Natural killer cell (primary cell): Measurements from ENCODE around the gene ASIC1. TPM values are rescaled to one million over a fixed set of nuclear protein-coding genes. Genes with fewer than 3 reads are reported as not detected.

Experiments
- ATAC-seq, 3 donors: fragments of 150-1000 bp in 2 of 3; fragments of 200-7000 bp in 1 of 3; cut with Tn5 transposase; 1 replicate in 1 of 3; 2 replicates in 2 of 3; pipeline ENCODE4 v1.10.0; 2021; ENCODE audit warnings: mild to moderate bottlenecking in 2 of 3, moderate library complexity in 2 of 3
- DNase-seq, 2 donors: peaks; one replicate each; pipeline versions ENCODE4 v3.0.0 to v3.0.0-alpha.2; 2013 to 2021; ENCODE audit warnings: mixed read lengths in 1 of 2
- H3K27ac ChIP-seq: one replicate; pipeline ENCODE4 v1.5.1; 2013; ENCODE audit warnings: mild to moderate bottlenecking, low read length
- H3K27me3 ChIP-seq: one replicate; pipeline ENCODE4 v1.6.1; 2013; ENCODE audit warnings: low read length; ENCODE audit not compliant: control insufficient read depth, insufficient read depth
- H3K36me3 ChIP-seq: one replicate; pipeline ENCODE4 v1.6.1; 2013; ENCODE audit warnings: low read length; ENCODE audit not compliant: control insufficient read depth, insufficient read depth
- H3K4me1 ChIP-seq: one replicate; pipeline ENCODE4 v1.6.1; 2013; ENCODE audit warnings: low read length; ENCODE audit not compliant: control insufficient read depth, insufficient read depth
- H3K4me3 ChIP-seq: one replicate; pipeline ENCODE4 v1.5.1; 2013; ENCODE audit warnings: low read length
- H3K9me3 ChIP-seq: one replicate; pipeline ENCODE4 v1.6.1; 2013; ENCODE audit warnings: low read length; ENCODE audit not compliant: control insufficient read depth, insufficient read depth
- H3K27ac Mint-ChIP-seq, 2 donors: one replicate each; pipeline ENCODE4 v1.8.0; 2022; ENCODE audit warnings: mild to moderate bottlenecking in 2 of 2, mixed read lengths in 2 of 2, moderate library complexity in 1 of 2
- H3K27me3 Mint-ChIP-seq, 2 donors: one replicate each; pipeline ENCODE4 v1.8.0; 2022; ENCODE audit warnings: low read depth in 2 of 2, mixed read lengths in 2 of 2
- H3K36me3 Mint-ChIP-seq: one replicate; pipeline ENCODE4 v1.8.0; 2022; ENCODE audit warnings: mixed read lengths
- H3K4me1 Mint-ChIP-seq, 2 donors: one replicate each; pipeline ENCODE4 v1.8.0; 2022; ENCODE audit warnings: mixed read lengths in 2 of 2
- H3K4me3 Mint-ChIP-seq: one replicate; pipeline ENCODE4 v1.8.0; 2022; ENCODE audit warnings: mild to moderate bottlenecking, moderate library complexity, mixed read lengths
- H3K9me3 Mint-ChIP-seq, 2 donors: one replicate each; pipeline ENCODE4 v1.8.0; 2022; ENCODE audit warnings: mixed read lengths in 2 of 2
- CTCF ChIP-seq: fragments of 200-600 bp; IDR thresholded peaks from one replicate; pipeline ENCODE4 v1.8.0; 2022; ENCODE audit warnings: antibody characterized with exemption
- WGBS: methylation state at CpG from one replicate; pipeline ENCODE4 v1.1.7; 2013; ENCODE audit warnings: missing lambda C conversion rate; ENCODE audit not compliant: insufficient coverage; 5-methylcytosine and 5-hydroxymethylcytosine counted together
- intact Hi-C: fragments of 100-400 bp; cut with micrococcal nuclease; formaldehyde crosslinking; loops from one replicate; pipeline ENCODE4 v1.14.2; 2022
- total RNA-seq, 4 donors: library from RNA; stranded (reverse); fragments of 120-200 nt in 1 of 4; gene quantifications; one replicate each; pipeline versions ENCODE4 v1.2.3 to v1.2.4, GENCODE V29; 2013 to 2022

The ASIC1 gene
- total RNA-seq, 3 donors from 2014 or later (not counting 1 experiment from before 2014, with no cell fraction given), result 0.21 TPM; not detected in 2

- DNase-seq (no peak), ATAC-seq (no peak)
- Mint-ChIP-seq H3K36me3 (no peaks in the 10 kb centered on the region), H3K9me3 (no peaks in the 10 kb centered on the region), H3K27ac (no peak overlapping the region), H3K4me1 (peaks cover 0 to 10% of the 10 kb centered on the region in 2 donors), H3K4me3 (no peak overlapping the region), H3K27me3 (peaks cover 0 to 4% of the 10 kb centered on the region in 2 donors)
- H3K4me3 ChIP-seq, result no peak overlapping the region
- intact Hi-C loops, result loop anchor here (5.0 kb wide), 1 partner anchor 106 kb away; no protein-coding TSS in a partner anchor
- H3K4me1 ChIP-seq, result peaks cover 9% of the 10 kb centered on the region
- H3K27me3 ChIP-seq, result no peaks in the 10 kb centered on the region
- no peaks in the 10 kb centered on the region for H3K9me3 ChIP-seq
- H3K36me3 ChIP-seq, result no peaks in the 10 kb centered on the region
- 83% methylated on average over 10 of the region's 10 CpGs for WGBS
- no peak overlapping the region for H3K27ac ChIP-seq
- no peak for TF ChIP-seq CTCF
Observed at GRCh38 chr12:50073712-50074111, 16.3 kb downstream of the ASIC1 start.

GRCh38 chr12:50074936-50075807, 17.8 kb downstream of the ASIC1 start:
- no peak overlapping the region for H3K27ac ChIP-seq
- DNase-seq, result peak; percentile 77 to 89
- no peaks in the 10 kb centered on the region for H3K9me3 ChIP-seq
- H3K4me1 ChIP-seq, result peaks cover 9% of the 10 kb centered on the region
- H3K27me3 Mint-ChIP-seq, result peaks cover 0 to 8% of the 10 kb centered on the region in 2 donors
- TF ChIP-seq CTCF, result peak; percentile 92
- no peaks in the 10 kb centered on the region for H3K36me3 Mint-ChIP-seq
- H3K4me1 Mint-ChIP-seq, result peaks cover 0 to 9% of the 10 kb centered on the region in 2 donors
- intact Hi-C loops, result loop anchor here (1.0 to 5.0 kb wide), 2 partner anchors 100 to 108 kb away; no protein-coding TSS in a partner anchor
- H3K27me3 ChIP-seq, result no peaks in the 10 kb centered on the region
- H3K36me3 ChIP-seq, result no peaks in the 10 kb centered on the region
- no peaks in the 10 kb centered on the region for H3K9me3 Mint-ChIP-seq
- H3K27ac Mint-ChIP-seq, result peak overlapping the region in 1 of 2 donors; percentile 52
- WGBS, result 2% methylated on average over 9 of the region's 9 CpGs
- H3K4me3 ChIP-seq, result no peak overlapping the region
- ATAC-seq, result peak; percentile 88 to 99 (median 96)
- no peak overlapping the region for H3K4me3 Mint-ChIP-seq

GRCh38 chr12:50075808-50076170, 18.4 kb downstream of the ASIC1 start:
- Histone ChIP-seq H3K27me3 (no peaks in the 10 kb centered on the region), H3K4me1 (peaks cover 3% of the 10 kb centered on the region)
- ATAC-seq, result no peak

More at GRCh38 chr12:50075808-50076170, 18.4 kb downstream of the ASIC1 start:
- no peak overlapping the region for H3K27ac ChIP-seq
- no peak overlapping the region for H3K4me3 ChIP-seq
- H3K9me3 Mint-ChIP-seq, result no peaks in the 10 kb centered on the region
- H3K36me3 ChIP-seq, result no peaks in the 10 kb centered on the region
- peaks cover 0 to 4% of the 10 kb centered on the region in 2 donors for H3K4me1 Mint-ChIP-seq
- H3K9me3 ChIP-seq, result no peaks in the 10 kb centered on the region
- no peaks in the 10 kb centered on the region for H3K36me3 Mint-ChIP-seq
- DNase-seq, result no peak
- WGBS, result 94% methylated on average over 1 of the region's 1 CpG
- intact Hi-C loops, result loop anchor here (1.0 kb wide), 1 partner anchor 100 kb away; no protein-coding TSS in a partner anchor
- peaks cover 0 to 8% of the 10 kb centered on the region in 2 donors for H3K27me3 Mint-ChIP-seq
- no peak overlapping the region for H3K4me3 Mint-ChIP-seq
- no peak overlapping the region for H3K27ac Mint-ChIP-seq
- no peak for TF ChIP-seq CTCF
